Endothelial cell of umbilical vein (primary cell): ENCODE results near the gene CNGA4. TPM values are rescaled to one million over a fixed set of nuclear protein-coding genes. Genes with fewer than 3 reads are reported as not detected.

ENCODE experiments used
- BruUV-seq: library from RNA; stranded (reverse); fragments of 400-500 nt; replicated peaks from 2 replicates; lab custom pipeline; 2021; lab: Mats Ljungman, UMichigan
- CTCF ChIA-PET: fragments of 300-600, 350-600 bp; sonication (Branson Sonifier 250); formaldehyde crosslinking; loops from one replicate; lab custom pipeline; 2021; ENCODE audit warnings: antibody characterized with exemption, inconsistent platforms; lab: Charles Lee
- POLR2A ChIA-PET: fragments of 300-600, 350-600 bp; sonication (Branson Sonifier 250); formaldehyde crosslinking; loops from one replicate; lab custom pipeline; 2021; ENCODE audit warnings: antibody characterized with exemption, inconsistent platforms; lab: Charles Lee
- DNase-seq: peaks from one replicate; pipeline ENCODE4 v3.0.0-alpha.2; 2011; ENCODE audit warnings: low read depth, low spot score
- FAIRE-seq: peaks from 2 replicates; lab custom pipeline; 2011; peaks lifted over from hg19 to GRCh38; lab: Jason Lieb, UNC
- H2AFZ ChIP-seq: 2 replicates; pipeline ENCODE4 v1.6.0; 2012; ENCODE audit warnings: low read depth, low read length, control low read depth, inconsistent platforms
- H3K27ac ChIP-seq: 2 replicates; pipeline ENCODE4 v1.5.1; 2011; ENCODE audit warnings: low read depth, mild to moderate bottlenecking, control low read depth, low read length, moderate library complexity; ENCODE audit not compliant: insufficient read depth
- H3K27me3 ChIP-seq, 2 experiments: 2 replicates each; pipeline versions ENCODE4 v1.6.0 to v1.6.1; 2011; ENCODE audit warnings: low read length in 2 of 2, mixed read lengths in 1 of 2; ENCODE audit not compliant: control insufficient read depth in 2 of 2, insufficient read depth in 2 of 2
- H3K36me3 ChIP-seq, 2 experiments: 2 replicates in 1 of 2; 3 replicates in 1 of 2; pipeline ENCODE4 v1.5.1; 2011; ENCODE audit warnings: low read length in 2 of 2, mild to moderate bottlenecking in 1 of 2, moderate library complexity in 1 of 2; ENCODE audit not compliant: control insufficient read depth in 2 of 2, insufficient read depth in 2 of 2; ENCODE audit errors: extremely low read depth in 1 of 2
- H3K4me1 ChIP-seq: 3 replicates; pipeline ENCODE4 v1.5.1; 2011; ENCODE audit warnings: mild to moderate bottlenecking, low read length; ENCODE audit not compliant: control insufficient read depth, insufficient read depth; ENCODE audit errors: extremely low read depth
- H3K4me2 ChIP-seq: 2 replicates; pipeline ENCODE4 v1.6.1; 2011; ENCODE audit warnings: low read length, control low read depth, mixed read lengths; ENCODE audit not compliant: insufficient read depth
- H3K4me3 ChIP-seq, 3 experiments: fragments of 200-600 bp in 1 of 3; sonication (generic), shearing (Covaris generic) in 1 of 3; replicated peaks in 1 of 3; 2 replicates each; pipeline ENCODE4 v1.5.1; 2011 to 2016; ENCODE audit warnings: control low read depth in 3 of 3, low read length in 3 of 3, mild to moderate bottlenecking in 2 of 3, inconsistent platforms in 1 of 3, low read depth in 1 of 3, moderate library complexity in 1 of 3; ENCODE audit not compliant: insufficient read depth in 1 of 3
- H3K79me2 ChIP-seq: 2 replicates; pipeline ENCODE4 v1.6.0; 2012; ENCODE audit warnings: low read length, inconsistent platforms; ENCODE audit not compliant: control insufficient read depth, insufficient read depth
- H3K9ac ChIP-seq: replicated peaks from 2 replicates; pipeline ENCODE3; 2011; ENCODE audit warnings: low read length, control low read depth; ENCODE audit not compliant: insufficient read depth; ENCODE audit errors: extremely low read depth
- H3K9me1 ChIP-seq: replicated peaks from 3 replicates; pipeline ENCODE4 v1.6.0; 2011; ENCODE audit warnings: mild to moderate bottlenecking, low read length; ENCODE audit not compliant: control insufficient read depth, insufficient read depth; ENCODE audit errors: extremely low read depth
- H3K9me3 ChIP-seq: replicated peaks from 2 replicates; pipeline ENCODE4 v1.5.1; 2012; ENCODE audit warnings: low read length, inconsistent platforms; ENCODE audit not compliant: control insufficient read depth, insufficient read depth
- H4K20me1 ChIP-seq: replicated peaks from 2 replicates; pipeline ENCODE3; 2011; ENCODE audit warnings: mild to moderate bottlenecking, low read length; ENCODE audit not compliant: control insufficient read depth, insufficient read depth; ENCODE audit errors: extremely low read depth
- EZH2 ChIP-seq: IDR thresholded peaks from 2 replicates; pipeline ENCODE4 v1.6.1; 2012; ENCODE audit warnings: borderline replicate concordance, low read depth, mild to moderate bottlenecking, moderate library complexity, low read length, inconsistent platforms; ENCODE audit not compliant: severe bottlenecking
- FOS ChIP-seq: IDR thresholded peaks from 2 replicates; pipeline ENCODE4 v1.6.1; 2011; ENCODE audit warnings: mild to moderate bottlenecking, low read length, moderate library complexity, borderline replicate concordance; ENCODE audit not compliant: insufficient read depth
- GATA2 ChIP-seq: IDR thresholded peaks from 2 replicates; pipeline ENCODE4 v1.7.0; 2011; ENCODE audit warnings: low read depth, mild to moderate bottlenecking, moderate library complexity, mixed read lengths, low read length; ENCODE audit not compliant: insufficient read length, insufficient read depth
- JUN ChIP-seq: IDR thresholded peaks from 2 replicates; pipeline ENCODE4 v1.6.1; 2011; ENCODE audit warnings: borderline replicate concordance, low read depth; ENCODE audit not compliant: insufficient read length, insufficient read depth
- MAX ChIP-seq: IDR thresholded peaks from 2 replicates; pipeline ENCODE4 v1.6.1; 2011; ENCODE audit not compliant: insufficient read depth, insufficient read length
- MYC ChIP-seq: IDR thresholded peaks from one replicate; pipeline ENCODE4 v1.6.1; 2011; ENCODE audit warnings: mild to moderate bottlenecking, low read depth, low read length
- POLR2A ChIP-seq: IDR thresholded peaks from 2 replicates; pipeline ENCODE4 v1.6.1; 2012; ENCODE audit warnings: low read depth, mild to moderate bottlenecking, control low read depth, low read length
- POLR2AphosphoS5 ChIP-seq: IDR thresholded peaks from 2 replicates; pipeline ENCODE4 v1.6.1; 2012; ENCODE audit warnings: low read depth, mild to moderate bottlenecking, control low read depth, low read length, moderate library complexity; ENCODE audit not compliant: insufficient read depth
- dilution Hi-C: fragments of 300-500 bp; cut with MboI; formaldehyde crosslinking; loops from one replicate; pipeline ENCODE4 v1.15.0; 2019; ENCODE audit warnings: low sequenced_read_pairs; ENCODE audit not compliant: extremely low pct_ligation_motif_present
- intact Hi-C: fragments of 100-400 bp; cut with micrococcal nuclease; formaldehyde crosslinking; loops from one replicate; pipeline ENCODE4 v1.10.0; 2022
- polyA plus RNA-seq, 4 experiments: library from polyadenylated mRNA; depleted of rRNA in 3 of 4; stranded (reverse) in 3 of 4; unstranded in 1 of 4; fragments of >200 nt; gene quantifications; 2 replicates each; pipeline versions ENCODE4 v1.2.1 to v1.2.3, GENCODE V29; 2011 to 2012; ENCODE audit warnings: missing spikeins in 1 of 4
- total RNA-seq: library from RNA; stranded (reverse); gene quantifications from 2 replicates; pipeline ENCODE4 v1.2.3, GENCODE V29; 2021
- TF ChIP-seq, protein P1 (sequence below), 2 donors: IDR thresholded peaks; 1 replicate in 1 of 2; 2 replicates in 1 of 2; pipeline ENCODE4 v1.5.1; 2011; ENCODE audit warnings: low read length in 2 of 2, mild to moderate bottlenecking in 2 of 2, moderate library complexity in 2 of 2, control low read depth in 1 of 2, inconsistent platforms in 1 of 2, low read depth in 1 of 2; ENCODE audit not compliant: insufficient read depth in 1 of 2; ENCODE audit errors: extremely low read depth in 1 of 2

The CNGA4 gene
- total and polyA plus RNA-seq, 2 donors (not counting 3 experiments of a cell fraction or from before 2014, with no cell fraction given), result 0.11 TPM; not detected in 1

DNA sequence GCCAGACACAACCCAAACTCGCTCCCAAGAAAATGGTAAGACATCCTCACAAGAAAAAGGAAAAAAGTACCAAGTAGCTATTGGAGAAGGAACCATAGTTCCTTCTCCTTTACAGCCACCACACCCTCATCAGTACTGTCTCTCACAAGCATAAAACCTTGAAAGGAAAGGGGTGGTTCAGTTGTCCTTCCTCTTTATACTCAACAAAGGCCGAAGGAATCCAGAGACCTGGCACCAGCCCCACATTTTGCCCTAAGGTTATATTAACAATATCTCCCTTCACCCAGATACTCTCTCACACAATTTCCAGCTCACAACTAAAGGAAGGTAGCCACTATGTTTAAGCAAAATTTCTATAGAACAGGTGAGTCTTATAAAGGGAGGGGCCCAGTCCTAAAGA lies 13.0 kb upstream of the CNGA4 start:
- peaks cover 0 to 16% of the 10 kb centered on the region in 2 experiments for H3K36me3 ChIP-seq
- dilution Hi-C loops (no loop called here), intact Hi-C loops (no loop called here)
- ChIA-PET CTCF (interaction anchor here (0.8 to 1.5 kb wide), 3 partner anchors 9 to 137 kb away, joined by 3 to 4 read pairs (median 3); partner anchors contain the start of gene FHIP1B), POLR2A (no interaction called here)
- no peak overlapping the region for H3K4me3 ChIP-seq
- H3K9me3 ChIP-seq, result no peaks in the 10 kb centered on the region
- H3K27me3 ChIP-seq, result no peaks in the 10 kb centered on the region
- no peaks in the 10 kb centered on the region for H4K20me1 ChIP-seq
- H2AFZ ChIP-seq, result no peak overlapping the region
- H3K9me1 ChIP-seq, result no peaks in the 10 kb centered on the region
- no peak overlapping the region for H3K4me2 ChIP-seq
- peaks cover 16% of the 10 kb centered on the region for H3K79me2 ChIP-seq
- no peak for TF ChIP-seq FOS
- TF ChIP-seq POLR2A, result no peak
- TF ChIP-seq EZH2, result no peak
- no peak for TF ChIP-seq JUN
- TF ChIP-seq GATA2, result no peak
- no peak for TF ChIP-seq MAX
- no peak for TF ChIP-seq POLR2AphosphoS5
- TF ChIP-seq, protein P1, sequence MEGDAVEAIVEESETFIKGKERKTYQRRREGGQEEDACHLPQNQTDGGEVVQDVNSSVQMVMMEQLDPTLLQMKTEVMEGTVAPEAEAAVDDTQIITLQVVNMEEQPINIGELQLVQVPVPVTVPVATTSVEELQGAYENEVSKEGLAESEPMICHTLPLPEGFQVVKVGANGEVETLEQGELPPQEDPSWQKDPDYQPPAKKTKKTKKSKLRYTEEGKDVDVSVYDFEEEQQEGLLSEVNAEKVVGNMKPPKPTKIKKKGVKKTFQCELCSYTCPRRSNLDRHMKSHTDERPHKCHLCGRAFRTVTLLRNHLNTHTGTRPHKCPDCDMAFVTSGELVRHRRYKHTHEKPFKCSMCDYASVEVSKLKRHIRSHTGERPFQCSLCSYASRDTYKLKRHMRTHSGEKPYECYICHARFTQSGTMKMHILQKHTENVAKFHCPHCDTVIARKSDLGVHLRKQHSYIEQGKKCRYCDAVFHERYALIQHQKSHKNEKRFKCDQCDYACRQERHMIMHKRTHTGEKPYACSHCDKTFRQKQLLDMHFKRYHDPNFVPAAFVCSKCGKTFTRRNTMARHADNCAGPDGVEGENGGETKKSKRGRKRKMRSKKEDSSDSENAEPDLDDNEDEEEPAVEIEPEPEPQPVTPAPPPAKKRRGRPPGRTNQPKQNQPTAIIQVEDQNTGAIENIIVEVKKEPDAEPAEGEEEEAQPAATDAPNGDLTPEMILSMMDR (IDR thresholded peaks at IDR 0.05; ENCODE audit: extremely low read depth in 1 of 2, insufficient read depth in 1 of 2, low read depth in 1 of 2, low read length in 2 of 2), result no peak
- TF ChIP-seq MYC, result no peak
- H3K27ac ChIP-seq, result no peak overlapping the region
- no TSS peak for BruUV-seq
- H3K9ac ChIP-seq, result no peak overlapping the region
- DNase-seq, result peak; percentile 23
- H3K4me1 ChIP-seq, result peaks cover 3% of the 10 kb centered on the region
- no peak for FAIRE-seq
